ENCODE data around the gene PLAGL2.

GRCh38 chr20:32144898-32145662, 62.5 kb downstream of the PLAGL2 start:
- no peak for TF ChIP-seq CTCF (conservative IDR thresholded peaks at IDR 0.05; ENCODE audit: low read length)
- TF ChIP-seq EZH2phosphoT487 (IDR thresholded peaks at IDR 0.05; ENCODE audit: borderline replicate concordance, low read depth, low read length): no peak
